Gastroesophageal sphincter (tissue), 3 donors: Measurements from ENCODE around the gene KCNQ4.

Source experiments
- POLR2AphosphoS5 ChIP-seq: sonication (generic); formaldehyde crosslinking; IDR thresholded peaks from one replicate; pipeline ENCODE4 v1.6.1; 2017; ENCODE audit warnings: antibody characterized with exemption
- TF ChIP-seq, protein P1 (sequence below), 4 experiments: fragments of 200-600 bp in 2 of 4; fragments of 450-650 bp in 2 of 4; sonication (generic) in 1 of 4; IDR thresholded peaks; one replicate each; pipeline ENCODE4 v1.5.1; 2017 to 2019; ENCODE audit warnings: antibody characterized with exemption in 4 of 4, mild to moderate bottlenecking in 2 of 4, moderate library complexity in 2 of 4

DNA sequence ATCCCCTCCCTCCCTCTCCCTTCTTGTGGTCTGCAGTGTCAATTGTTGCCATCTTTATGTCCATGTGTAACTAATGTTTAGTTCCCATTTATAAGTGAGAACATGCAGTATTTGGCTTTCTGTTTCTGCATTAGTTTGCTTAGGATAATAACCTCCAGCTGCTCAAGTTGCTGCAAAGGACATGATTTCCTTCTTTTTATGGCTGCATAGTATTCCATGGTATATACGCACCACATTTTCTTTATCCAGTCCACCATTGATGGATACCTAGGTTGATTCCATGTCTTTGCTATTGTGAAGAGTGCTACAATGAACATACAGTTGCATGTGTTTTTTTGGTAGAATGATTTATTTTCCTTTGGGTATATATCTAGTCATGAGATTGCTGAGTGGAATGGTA, 62.3 kb downstream of the KCNQ4 start:
- TF ChIP-seq, protein P1, sequence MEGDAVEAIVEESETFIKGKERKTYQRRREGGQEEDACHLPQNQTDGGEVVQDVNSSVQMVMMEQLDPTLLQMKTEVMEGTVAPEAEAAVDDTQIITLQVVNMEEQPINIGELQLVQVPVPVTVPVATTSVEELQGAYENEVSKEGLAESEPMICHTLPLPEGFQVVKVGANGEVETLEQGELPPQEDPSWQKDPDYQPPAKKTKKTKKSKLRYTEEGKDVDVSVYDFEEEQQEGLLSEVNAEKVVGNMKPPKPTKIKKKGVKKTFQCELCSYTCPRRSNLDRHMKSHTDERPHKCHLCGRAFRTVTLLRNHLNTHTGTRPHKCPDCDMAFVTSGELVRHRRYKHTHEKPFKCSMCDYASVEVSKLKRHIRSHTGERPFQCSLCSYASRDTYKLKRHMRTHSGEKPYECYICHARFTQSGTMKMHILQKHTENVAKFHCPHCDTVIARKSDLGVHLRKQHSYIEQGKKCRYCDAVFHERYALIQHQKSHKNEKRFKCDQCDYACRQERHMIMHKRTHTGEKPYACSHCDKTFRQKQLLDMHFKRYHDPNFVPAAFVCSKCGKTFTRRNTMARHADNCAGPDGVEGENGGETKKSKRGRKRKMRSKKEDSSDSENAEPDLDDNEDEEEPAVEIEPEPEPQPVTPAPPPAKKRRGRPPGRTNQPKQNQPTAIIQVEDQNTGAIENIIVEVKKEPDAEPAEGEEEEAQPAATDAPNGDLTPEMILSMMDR (IDR thresholded peaks at IDR 0.05): no peak
- no peak for TF ChIP-seq POLR2AphosphoS5
